ENCODE measurements around the gene CCNG2. TPM values are rescaled to one million over a fixed set of nuclear protein-coding genes. Genes with fewer than 3 reads are reported as not detected.

Gene CCNG2
- total RNA-seq, 1 donor from 2014 or later: 10.3 TPM

DNA sequence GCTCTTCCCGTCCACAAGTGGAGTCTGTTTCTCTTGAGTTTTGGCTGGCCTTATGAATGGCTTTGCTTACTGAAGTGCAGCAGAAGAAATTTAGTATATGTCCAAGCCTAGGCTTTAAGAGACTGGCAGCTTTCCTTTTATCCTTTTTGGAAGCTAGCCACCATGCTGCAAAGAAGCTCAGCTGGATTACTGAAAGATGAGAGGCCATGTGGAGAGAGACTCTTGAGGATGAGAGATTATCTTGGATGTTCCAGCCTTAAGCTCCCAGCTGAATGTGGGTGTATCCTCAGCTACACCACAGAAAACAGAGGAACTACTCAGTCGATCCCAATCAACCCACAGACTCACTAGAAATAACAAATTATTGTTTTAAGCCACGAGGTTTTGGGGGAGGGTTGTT, 12.5 kb downstream of the CCNG2 start:
- intact Hi-C loops (cut with micrococcal nuclease): no loop called here
- ATAC-seq (no peak), DNase-seq (no peak)

DNA sequence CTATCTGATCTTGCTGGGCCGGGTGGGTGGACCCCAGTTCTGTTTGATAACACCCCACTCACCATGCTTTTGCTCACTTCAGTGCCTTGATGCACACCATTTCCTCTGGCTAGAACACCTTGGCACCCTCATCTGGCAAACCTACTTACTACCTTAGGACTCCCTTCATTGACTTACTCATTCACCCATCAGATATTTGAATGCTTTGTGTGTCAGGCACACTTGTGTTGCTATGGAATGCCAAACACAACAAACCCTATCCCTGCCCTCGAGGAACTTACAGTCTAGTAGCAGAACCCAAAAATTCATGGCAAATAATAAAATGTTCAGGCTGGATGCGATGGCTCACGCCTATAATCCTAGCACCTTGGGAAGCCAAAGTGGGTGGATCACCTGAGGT, 13.9 kb downstream of the CCNG2 start:
- ATAC-seq (no peak), DNase-seq (no peak)

DNA sequence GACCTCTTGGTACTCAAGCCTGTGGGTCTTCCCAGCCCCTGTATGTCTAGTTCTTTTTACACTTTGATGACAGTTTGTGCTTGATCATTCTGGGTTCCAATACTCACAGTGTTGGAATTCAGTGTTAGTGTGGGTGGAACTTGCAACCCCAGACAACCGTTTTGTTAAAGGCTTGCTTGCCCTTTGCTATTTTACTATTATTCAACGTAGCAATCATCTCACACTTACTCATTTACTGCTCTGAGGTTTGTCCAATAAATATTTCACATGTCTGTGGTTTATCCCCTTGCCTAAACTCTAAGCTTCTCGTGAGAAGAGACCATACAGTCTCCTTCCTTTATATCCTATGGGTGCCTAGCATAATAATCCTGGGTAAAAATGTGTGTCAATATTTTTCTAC, 15.3 kb downstream of the CCNG2 start:
- DNase-seq (no peak), ATAC-seq (no peak)
- intact Hi-C loops (cut with micrococcal nuclease): no loop called here

More for the DNA sequence above, 13.9 kb downstream of the CCNG2 start:
- intact Hi-C loops (cut with micrococcal nuclease): no loop called here

DNA sequence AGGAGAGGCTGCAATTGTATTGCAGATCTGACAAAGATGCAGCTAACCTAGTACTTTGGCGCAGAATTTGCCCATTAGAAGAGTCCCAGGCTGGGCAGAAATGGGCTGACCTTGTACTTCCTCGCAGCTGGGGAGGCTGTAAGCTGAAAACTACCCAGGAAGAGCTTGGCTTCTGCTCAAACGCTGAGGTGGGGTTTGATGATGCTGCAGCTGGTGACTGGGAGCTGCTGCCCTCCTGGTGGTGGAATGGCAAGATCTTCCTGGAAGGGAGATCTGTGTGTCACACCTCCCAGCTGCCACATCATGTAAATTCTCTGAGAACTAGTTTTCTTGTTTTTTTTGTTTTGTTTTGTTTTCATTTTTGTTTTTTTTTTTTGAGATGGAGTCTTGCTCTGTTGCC, 17.4 kb downstream of the CCNG2 start:
- DNase-seq (no peak), ATAC-seq (no peak)
- intact Hi-C loops (cut with micrococcal nuclease): no loop called here

DNA sequence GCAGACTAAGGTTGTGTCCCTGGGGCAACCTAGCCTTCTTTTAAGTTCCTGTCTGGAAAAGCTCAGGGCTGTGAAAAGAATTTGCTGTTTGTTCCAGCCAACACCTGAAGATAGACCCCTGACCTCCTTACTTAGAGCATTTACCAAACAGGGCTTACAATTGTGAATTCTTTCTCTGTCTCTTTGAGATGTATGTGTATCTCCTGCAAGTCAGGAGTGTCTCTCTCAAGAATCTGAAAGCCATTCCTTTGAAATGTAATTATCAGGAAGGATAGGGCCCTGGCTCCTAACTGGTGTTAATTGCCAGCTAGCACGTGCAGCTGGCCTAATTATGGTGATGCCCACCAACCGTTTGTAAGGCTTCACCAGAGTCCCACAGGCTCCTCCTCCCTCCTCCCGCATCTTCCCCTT, 18.2 kb downstream of the CCNG2 start:
- intact Hi-C loops (cut with micrococcal nuclease): no loop called here
- no peak for DNase-seq
- no peak for ATAC-seq

DNA sequence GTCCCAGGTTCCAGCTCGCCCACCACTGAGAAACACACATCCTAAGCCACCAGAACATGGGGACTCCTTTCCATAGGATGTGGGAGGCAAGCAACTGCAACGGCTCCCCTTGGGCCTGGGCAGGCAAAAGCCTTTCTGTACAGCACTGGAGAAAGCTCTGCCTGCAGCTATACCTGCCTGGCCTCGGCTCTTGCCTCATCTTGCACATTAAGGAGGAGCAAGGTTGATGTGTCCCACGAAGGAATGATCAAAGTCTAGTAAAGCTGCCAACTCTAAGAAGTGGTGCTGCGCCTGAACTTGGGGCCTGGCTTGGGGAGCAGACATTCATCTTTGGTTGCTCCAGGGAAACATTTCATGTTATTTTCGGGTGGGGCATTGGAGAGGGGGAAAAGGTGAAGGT, 19.6 kb downstream of the CCNG2 start:
- intact Hi-C loops (cut with micrococcal nuclease): no loop called here
- DNase-seq (no peak), ATAC-seq (no peak)

DNA sequence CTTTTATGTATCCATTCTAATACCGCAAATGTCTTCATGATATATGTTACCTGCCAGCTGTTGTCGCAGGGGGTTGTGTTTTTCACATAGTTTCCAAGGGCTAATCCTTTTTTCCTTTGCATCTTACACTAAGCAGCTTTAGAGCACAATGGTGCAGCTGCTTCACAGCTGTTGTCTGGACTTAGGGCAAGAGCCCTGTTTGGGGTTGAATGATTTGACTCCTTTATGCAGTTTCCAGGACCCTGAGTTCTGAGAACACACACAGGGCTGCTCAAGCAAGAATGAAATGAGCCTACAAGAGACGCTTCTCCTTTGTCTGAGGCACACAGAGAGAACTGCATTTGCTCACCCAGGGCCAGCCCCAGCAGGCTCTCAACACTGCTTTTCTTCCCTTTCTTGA, 20.2 kb downstream of the CCNG2 start:
- intact Hi-C loops (cut with micrococcal nuclease): no loop called here
- DNase-seq: no peak
- no peak for ATAC-seq

DNA sequence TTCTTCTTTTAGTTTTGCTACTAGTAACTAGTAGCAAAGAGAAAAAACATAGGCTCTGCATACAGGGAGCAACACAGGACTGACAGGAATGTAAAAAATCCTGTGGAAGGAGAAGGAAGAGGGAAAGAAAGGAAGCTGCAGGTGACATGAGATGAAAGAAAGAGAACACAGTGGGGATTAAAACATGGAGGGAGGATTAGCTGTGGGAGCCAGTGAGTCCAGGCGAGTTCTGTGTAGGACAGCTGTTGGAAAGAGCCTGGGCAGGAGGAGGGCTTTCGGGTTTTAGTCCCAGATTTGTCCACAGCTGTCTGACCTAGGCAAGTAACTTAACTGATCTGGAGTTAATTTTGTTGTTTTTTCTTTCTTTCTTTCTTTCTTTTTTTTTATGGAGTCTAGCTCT, 21.6 kb downstream of the CCNG2 start:
- intact Hi-C loops (cut with micrococcal nuclease): no loop called here
- DNase-seq: no peak
- ATAC-seq: no peak

DNA sequence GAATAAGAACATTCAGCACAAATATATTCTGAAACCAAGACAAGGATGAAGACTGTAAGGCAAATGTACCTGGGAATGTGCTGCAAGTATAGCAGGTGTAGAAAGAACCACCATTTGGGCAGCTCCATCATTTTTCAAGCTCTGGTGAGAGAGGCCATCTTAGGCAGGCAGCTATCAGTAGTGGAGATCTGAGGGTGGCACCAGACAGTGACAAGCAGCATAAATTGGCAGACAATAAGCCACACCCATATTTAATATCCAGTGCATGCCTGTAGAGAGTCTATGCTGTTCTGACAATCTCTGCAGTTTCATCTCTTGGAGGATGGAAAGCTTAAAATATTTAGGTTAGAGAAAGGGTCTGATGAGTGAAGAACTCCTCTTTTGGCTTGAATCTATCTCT, 22.5 kb downstream of the CCNG2 start:
- DNase-seq (no peak), ATAC-seq (no peak)
- intact Hi-C loops (cut with micrococcal nuclease): no loop called here

DNA sequence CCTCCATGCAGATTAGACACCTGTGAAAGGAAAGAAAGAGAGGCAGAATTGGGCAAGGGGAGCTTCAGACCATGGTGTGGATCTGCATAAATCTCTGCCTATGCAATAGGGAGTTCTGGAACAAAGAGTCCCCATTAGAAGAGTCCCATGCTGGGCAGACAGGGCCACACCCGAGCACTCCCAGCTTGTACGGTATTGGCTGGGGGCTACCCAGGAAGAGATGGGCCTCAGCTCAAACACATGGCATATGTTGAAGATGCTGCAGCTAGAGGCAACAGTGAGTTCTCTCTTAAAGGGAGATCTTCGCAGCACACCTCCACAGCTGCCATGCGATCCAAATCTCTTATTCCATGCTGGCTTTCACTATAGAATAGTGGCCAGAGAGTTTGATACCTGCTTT, 24.7 kb downstream of the CCNG2 start:
- ATAC-seq (no peak), DNase-seq (no peak)
- intact Hi-C loops (cut with micrococcal nuclease): no loop called here

DNA sequence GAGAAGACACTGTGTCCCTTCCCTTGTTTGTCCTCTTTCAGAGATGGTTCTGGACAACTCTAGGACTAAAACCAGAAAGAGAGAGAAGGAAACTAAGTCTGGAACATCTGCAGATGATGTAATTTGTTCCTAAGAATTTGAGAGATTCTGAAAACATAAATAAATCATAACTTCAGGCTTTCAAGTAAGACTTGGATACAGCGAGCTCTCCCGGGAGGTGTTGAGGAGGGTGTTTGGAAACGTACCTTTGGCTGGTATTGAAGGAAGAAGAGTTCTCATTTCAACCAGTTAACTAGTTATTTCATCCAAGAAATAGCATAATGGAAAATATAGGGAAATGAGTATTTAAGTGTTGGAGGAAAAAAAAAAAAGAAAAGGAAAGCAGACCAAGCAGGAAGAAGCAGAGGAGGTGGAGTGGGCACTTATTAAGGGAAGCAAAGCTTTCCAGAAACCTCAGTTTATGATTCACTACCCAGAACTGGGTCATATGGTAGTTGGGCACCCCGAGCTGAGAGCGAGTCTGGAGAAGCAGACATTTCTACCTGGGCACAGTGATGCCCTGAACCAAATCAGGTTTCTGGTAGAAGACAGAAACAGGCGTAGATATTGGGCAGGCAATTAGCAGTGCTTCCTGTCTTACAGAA, 26.9 kb downstream of the CCNG2 start:
- intact Hi-C loops (cut with micrococcal nuclease): no loop called here
- ATAC-seq: no peak

DNA sequence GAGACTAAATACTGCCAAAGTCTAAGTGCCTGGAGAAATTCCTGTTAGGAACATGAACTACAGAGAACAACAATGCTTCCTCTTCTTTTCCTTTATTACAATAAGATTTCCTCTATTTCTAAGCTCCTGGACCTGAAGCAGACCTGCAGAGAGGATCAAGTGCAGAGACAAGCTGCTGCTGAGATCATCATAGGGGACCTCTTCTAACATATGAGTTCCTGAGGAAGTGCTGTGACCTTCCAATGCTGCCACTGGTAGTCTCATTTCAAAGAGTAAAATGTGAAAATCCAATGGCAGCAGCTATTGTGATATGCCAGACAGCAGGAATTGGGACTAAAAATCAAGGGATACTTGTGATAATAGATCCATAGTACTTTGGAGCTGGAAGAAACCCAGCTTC, 28.0 kb downstream of the CCNG2 start:
- intact Hi-C loops (cut with micrococcal nuclease): no loop called here
- no peak for DNase-seq
- no peak for ATAC-seq

More for the DNA sequence above, 26.9 kb downstream of the CCNG2 start:
- DNase-seq: no peak

DNA sequence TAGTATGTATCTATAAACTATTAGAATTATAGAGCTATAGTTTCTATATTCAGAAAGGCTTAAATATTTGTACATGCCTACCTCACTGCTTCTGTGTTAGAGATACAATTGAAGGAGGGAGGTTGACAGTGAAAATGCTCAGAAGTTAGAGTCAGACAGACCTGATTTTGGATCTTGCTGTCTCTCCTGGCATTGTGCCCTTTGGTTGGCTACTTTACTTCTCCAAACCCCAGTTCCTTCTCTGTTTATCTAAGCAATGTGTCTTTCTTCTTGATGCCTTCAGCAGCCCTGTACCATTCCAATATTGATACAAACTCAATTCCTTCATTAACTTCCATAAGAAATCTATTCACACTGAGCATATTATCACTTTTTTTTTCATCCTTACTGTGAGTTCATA, 28.7 kb downstream of the CCNG2 start:
- ATAC-seq: no peak
- intact Hi-C loops (cut with micrococcal nuclease): no loop called here
- DNase-seq: no peak

DNA sequence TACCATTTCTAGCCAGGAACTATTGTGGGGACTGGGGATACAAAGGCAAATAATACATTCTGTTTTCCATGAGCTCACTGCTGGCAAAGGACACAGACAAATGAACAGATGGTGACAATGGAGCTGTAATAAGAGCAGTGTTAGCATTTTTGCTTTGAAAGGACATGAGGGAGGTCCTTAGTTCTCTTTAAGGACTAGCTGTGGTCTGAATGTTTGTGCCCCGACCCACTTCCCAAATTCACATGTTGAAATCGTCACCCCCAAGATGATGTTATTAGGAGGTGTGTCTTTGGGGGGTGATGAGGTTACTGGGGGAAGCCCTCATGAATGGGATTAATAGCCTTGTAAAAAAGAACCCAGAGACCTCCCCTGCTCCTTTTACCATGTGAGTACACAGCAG, 30.3 kb downstream of the CCNG2 start:
- DNase-seq: no peak
- intact Hi-C loops (cut with micrococcal nuclease): no loop called here
- no peak for ATAC-seq

DNA sequence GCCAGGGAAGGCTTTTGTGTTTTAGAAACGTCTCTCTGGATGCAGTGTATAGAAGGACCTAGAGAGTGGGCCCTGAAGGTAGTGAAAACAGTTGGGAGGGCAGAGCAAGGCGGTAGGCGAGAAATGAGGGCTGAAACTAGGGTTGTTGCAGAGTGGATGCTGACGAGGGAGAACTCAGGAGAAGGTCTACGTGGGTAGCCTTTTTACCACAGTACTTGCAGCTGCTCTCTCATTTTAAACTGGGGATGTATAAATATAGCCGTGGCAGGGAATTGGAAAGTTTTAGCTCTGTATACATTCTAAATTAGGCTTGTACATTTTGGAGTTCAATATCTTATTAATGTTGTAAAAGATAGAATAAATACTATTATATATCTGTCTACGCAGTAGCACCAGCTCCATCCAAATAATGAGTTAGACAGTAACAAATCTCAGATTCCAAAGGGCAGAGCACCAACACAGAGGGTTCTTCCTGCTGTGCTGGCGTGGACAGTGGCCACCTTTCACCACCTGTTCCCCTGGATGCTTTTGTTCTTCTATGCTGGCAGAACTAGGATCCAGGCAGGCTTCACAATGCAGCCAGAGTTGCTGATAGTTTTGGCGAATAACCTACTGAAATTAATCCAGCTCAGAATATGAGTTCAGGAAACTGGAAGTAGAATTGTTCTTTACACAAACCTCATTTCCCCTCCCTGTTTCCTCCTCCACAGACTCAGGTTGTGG, 31.7 kb downstream of the CCNG2 start:
- no peak for DNase-seq
- intact Hi-C loops (cut with micrococcal nuclease): no loop called here
- ATAC-seq: no peak

DNA sequence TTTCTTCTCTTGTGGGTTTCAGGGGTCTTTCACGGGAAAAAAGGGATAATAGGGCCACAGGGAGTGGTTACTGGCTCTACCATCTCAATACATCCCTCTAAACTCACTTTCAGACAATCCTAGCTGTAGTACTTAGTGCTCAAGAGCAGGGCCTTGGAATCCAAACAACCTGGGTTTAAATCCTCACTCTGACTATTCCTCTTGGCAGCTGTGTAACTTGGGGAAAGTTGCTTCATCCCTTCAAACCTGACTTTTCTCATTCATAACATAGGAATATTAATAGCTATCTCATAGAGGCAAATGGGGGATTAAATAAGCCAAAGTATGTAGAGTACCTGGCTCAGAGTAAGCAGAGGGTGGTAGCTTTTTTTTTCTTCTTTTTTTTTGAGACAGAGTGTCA, 32.4 kb downstream of the CCNG2 start:
- ATAC-seq (no peak), DNase-seq (no peak)
- intact Hi-C loops (cut with micrococcal nuclease): no loop called here

DNA sequence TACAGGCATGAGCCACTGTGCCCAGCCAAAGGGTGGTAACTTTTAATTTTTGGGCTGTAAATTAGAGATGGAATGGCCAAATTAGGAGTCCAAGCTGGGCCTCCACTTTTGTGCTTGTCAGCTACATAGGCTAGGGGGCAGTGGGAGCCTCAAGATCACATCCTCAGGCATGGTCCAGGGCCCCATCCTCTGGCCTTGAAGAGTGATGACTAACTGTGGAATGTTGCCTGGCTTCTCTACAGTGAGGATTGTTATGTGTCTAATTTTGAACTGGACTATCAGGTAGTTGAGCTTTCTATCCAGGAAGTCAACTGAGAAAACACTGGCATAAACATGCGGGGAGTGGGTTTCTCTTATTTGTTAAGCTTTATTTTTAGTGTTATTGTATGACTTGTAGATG, 33.0 kb downstream of the CCNG2 start:
- DNase-seq: no peak
- no peak for ATAC-seq
- intact Hi-C loops (cut with micrococcal nuclease): no loop called here

DNA sequence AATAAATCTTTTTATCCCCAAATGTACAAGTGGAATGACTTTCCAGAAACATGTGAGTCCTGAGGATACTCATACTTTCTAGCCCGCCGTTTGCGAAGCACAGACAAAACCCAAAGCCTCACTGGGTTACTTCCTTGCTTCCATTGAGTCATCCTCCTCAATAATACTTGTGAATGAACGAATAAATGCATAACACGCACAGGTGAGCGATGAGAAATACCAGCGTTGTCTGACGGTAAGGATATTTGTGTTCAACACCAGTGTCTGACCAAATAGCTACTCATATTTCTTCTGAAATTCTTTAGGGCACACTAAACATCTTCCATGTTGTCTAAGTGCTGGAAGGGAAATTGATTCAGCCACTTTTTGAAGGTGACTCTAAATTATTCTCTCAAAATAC, 36.0 kb downstream of the CCNG2 start:
- ATAC-seq: no peak
- intact Hi-C loops (cut with micrococcal nuclease): no loop called here

DNA sequence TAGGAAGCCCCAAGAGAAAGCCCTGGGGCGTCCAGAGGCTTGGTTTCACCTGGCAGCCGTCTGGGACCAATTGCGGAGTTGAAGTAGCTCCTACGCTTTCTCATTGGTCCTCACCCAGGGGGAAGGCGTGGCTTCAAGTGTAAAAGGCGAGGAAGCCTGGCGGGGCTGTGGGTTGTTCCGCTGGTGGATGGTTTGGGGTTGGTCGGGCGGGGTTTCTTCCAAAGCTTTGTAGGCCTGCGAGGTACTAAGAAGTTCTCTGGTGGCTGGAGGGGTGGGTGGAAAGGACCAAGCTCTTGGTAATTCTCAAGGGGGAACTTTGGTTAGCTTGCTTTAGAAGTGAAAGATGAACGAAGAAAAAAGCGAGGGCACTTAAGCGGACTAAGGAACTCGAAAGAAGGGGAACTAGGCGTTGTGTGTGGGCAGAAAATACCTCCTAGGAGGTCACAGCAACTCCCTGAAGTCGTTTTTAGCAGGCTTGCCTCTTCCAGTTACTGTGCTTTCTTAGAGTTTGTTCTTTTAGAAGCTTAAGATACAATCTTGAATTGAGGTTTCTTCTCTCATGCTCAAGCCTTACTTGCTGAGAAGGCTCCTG, 36.6 kb downstream of the CCNG2 start:
- ATAC-seq (peak; percentile 61), DNase-seq (peak; percentile 56)
- intact Hi-C loops (cut with micrococcal nuclease): no loop called here

More for the DNA sequence above, 36.0 kb downstream of the CCNG2 start:
- DNase-seq: no peak

DNA sequence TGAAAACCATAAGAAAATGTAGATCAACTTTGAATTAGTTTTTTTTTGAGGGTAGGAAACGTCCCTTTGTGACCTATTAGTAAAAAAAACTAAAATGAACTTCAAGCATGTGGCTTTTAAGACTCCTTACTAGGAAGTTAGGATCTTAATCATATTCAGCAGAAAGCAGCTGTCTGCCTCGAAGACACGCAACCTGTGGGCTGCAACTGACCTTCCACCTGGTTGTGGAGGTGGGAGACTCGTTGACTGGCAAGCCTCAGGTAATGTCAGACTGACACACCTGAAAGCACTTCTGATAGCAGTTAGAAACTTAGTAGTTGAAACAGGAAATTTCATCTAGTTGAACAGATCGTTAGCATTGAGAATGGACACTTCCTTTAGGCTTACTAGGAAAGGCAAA, 37.4 kb downstream of the CCNG2 start:
- intact Hi-C loops (cut with micrococcal nuclease): no loop called here
- DNase-seq (no peak), ATAC-seq (no peak)

DNA sequence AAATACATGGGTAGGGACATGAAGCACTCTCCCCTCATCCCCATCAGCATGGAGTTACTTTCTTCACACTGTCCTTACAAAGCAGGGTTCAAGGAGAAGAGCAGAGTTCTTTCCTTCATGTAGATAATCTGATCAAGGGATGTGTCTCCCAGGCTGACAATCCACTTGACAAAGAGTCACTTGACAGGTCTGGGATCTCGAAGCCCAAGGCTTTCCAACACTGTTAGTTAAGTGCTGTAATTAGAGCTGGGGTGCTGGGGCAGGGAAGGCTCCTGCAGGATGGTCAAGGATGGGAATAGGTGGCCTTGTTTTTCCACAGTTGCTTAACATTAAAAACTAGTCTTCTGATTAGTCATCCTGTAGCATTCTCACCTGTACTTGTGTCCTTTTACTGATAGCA, 38.0 kb downstream of the CCNG2 start:
- intact Hi-C loops (cut with micrococcal nuclease): no loop called here
- ATAC-seq (no peak), DNase-seq (no peak)

Data from left ventricle myocardium superior (tissue), 1 donor.